OCI-M2 (cell line): ENCODE data around the gene DNAJC7.
"Not testable (repeated sequence)": the region's sequence is repeated elsewhere in the genome, so short reads cannot be mapped to it uniquely, and the experiment has no call there.

ENCODE experiments used
- DNase-seq: peaks from one replicate; lab custom pipeline; 2025; ENCODE audit not compliant: unreplicated experiment; lab: John Stamatoyannopoulos, UW

Gene DNAJC7

GRCh38 chr17:42013740-42014139, 3.5 kb downstream of the DNAJC7 start:
- not testable (repeated sequence) for DNase-seq

- not testable (repeated sequence) for DNase-seq
These were observed 4.9 kb downstream of the DNAJC7 start for GRCh38 chr17:42012363-42012762.

- no peak for DNase-seq
These were observed 6.2 kb downstream of the DNAJC7 start for GRCh38 chr17:42010898-42011516.

DNA sequence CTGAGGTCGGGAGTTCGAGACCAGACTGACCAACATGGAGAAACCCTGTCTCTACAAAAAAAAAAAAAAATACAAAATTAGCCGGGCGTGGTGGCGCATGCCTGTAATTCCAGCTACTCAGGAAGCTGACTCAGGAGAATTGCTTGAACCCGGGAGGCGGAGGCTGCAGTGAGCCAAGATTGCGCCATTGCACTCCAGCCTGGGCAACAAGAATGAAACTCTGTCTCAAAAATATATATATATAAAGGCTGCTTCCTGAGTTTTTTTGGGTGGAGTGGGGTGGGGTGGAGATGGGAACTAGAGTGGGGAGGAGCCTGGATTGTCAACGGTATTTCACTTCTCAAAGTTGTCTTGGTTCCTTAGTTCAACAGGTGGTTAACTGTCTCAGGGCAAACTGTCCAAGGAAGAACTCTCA, 7.0 kb downstream of the DNAJC7 start:
- not testable (repeated sequence) for DNase-seq

DNA sequence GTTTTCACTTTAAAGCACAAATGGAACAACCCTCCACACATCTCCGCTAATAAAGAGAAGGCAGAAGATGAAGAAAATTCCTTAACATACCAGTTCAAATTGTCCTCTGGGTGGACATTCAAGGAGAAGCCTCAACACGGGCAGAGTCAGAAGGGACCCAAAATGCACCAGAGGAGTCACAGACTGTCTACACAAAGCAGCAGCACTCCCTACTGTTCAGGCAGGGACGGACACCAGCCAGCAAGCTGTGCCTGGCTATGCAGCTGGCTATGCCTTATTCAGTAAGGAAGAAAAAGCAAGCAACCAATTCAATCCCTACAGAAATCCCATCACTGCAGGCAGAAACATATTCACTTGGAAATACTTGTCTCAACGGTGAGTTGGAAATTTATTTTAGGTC, 8.1 kb downstream of the DNAJC7 start:
- DNase-seq: no peak

- no peak for DNase-seq
These were observed 12.1 kb downstream of the DNAJC7 start for GRCh38 chr17:42005166-42005565.

GRCh38 chr17:42002792-42003301, 14.4 kb downstream of the DNAJC7 start:
- DNase-seq: no peak

GRCh38 chr17:42002175-42002791, 15.0 kb downstream of the DNAJC7 start:
- DNase-seq: no peak

DNA sequence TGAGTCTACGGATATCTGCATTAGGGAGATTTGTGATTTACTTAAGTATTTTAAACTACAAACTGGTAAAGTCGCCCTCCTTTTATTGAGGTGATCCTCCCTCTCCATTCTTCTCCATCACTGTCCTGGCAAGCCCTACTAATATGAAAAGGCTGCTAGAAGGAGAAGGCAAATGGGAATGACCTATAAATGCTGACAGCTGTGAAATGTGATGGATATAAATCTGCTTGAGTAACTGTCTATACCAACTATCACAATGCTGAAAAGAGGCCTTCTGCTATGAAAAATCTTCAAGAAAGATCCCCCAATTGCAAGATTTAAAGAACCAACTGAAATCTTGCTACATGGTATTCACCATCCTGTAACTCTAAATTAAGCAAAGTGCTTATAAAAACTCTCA, 15.5 kb downstream of the DNAJC7 start:
- DNase-seq: no peak

- no peak for DNase-seq
These were observed 16.7 kb downstream of the DNAJC7 start for GRCh38 chr17:42000413-42001133.

- no peak for DNase-seq
These were observed 18.7 kb downstream of the DNAJC7 start for GRCh38 chr17:41998497-41998896.

DNA sequence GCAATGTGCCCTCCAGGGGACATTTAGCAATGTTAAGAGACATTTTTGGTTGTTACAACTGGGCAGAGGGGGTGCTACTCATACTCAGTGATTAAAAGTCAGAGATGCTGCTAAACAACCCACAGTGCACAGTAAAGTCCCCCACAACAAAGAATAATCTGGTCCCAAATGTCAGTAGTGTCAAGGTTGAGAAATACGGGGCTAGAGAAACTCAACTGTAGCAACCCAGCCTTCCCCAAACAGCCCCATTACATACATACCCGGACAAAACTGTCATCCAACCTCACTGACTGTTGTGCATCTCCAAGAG, 20.4 kb downstream of the DNAJC7 start:
- DNase-seq: no peak

GRCh38 chr17:41992576-41992975, 24.7 kb downstream of the DNAJC7 start:
- DNase-seq: no peak

DNA sequence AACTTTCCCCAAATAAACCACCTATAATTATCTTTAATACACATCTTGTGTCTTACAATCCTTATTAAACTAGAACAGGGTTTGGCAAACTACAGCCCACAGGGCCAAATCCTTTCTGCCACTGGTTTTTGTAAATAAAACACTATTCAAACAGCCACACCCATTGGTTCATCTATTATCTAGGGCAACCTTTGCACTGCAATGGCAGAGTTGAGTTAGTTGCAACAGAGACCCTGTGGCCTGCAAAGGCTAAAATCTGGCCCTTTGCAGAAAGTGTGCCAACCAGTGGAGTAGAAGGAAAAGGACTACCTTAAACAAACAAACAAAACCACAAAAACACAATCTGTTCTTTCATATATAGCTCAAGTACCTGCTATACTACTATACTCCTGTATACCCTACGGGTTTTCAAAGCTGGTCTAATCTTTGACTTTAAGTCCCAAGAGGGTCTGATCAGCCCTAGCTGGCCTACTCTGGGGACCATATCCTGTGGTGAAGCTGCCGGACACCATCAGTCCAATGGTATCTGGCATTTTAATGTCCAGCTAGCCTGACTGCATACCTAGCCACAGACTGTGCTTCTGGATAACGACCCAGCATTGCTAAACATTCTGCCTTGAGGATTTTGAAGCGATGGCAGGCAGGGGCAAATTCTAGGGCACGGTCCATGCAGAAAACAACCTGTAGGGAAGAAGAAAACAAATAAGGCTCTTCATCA, 27.4 kb downstream of the DNAJC7 start:
- DNase-seq: no peak

GRCh38 chr17:41988418-41988817, 28.8 kb downstream of the DNAJC7 start:
- DNase-seq: no peak

- DNase-seq: no peak
These were observed 29.6 kb downstream of the DNAJC7 start for GRCh38 chr17:41987642-41988041.

DNA sequence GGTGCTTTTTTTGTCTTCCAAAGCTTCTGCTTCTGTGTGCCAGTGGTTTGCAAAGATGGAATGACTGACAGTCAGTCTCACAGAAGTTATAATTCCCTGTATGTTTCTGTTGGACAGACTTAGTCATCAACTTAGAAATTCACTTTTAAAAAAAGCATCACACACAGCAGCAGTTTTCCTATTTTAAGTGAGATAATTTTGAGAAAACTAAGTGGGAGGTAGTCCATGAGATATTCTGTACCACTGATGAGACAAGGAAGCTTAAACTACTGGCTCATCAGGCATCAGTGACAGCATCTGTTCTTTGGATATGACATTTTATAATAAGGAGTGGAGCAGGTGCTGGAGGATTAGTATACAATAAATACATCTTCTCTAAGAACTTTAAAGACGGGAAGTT, 30.6 kb downstream of the DNAJC7 start:
- no peak for DNase-seq

- DNase-seq: no peak
These were observed 31.3 kb downstream of the DNAJC7 start for GRCh38 chr17:41985919-41986318.

- DNase-seq: no peak
These were observed 32.8 kb downstream of the DNAJC7 start for GRCh38 chr17:41984454-41984853.

DNA sequence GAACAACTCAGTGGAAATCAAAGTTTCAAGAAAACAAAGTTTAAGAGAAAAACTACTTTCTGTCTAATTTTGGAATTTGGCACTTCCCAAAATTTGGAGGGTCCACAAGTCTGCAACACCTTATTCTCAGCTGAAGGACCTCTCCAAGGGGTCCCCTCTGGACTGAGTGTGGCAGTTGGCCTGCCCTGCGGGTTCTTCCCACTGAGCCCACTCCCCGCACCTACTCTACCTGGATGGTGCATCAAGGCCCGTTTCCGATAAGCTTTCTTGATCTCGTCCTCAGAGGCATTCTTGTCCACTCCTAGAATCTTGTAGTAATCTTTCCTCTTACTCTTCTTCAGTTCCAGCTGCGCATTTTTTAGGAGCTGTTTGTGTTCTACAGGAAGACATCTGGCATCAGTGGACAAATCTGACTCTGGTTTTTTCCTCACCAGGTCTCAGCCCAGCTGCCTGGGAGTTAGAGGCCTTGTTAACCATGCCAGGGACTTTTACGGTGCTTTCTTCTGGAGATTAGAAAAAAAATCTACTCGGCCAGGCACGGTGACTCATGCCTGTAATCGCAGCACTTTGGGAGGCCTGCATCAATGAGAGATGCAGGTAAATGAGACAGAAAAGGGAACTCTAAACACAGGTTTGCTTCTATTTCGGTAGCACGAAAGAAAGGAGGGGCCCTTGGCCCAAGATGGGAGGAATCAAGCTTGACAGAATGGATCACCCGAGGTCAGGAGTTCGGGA, 35.0 kb downstream of the DNAJC7 start:
- no peak for DNase-seq

- DNase-seq: no peak
These were observed 39.2 kb downstream of the DNAJC7 start for GRCh38 chr17:41977991-41978390.
